OCI-M2 (cell line): ENCODE data around the gene ADCY1.
"Not testable (repeated sequence)": the region's sequence is repeated elsewhere in the genome, so short reads cannot be mapped to it uniquely, and the experiment has no call there.

ENCODE experiments used
- DNase-seq: peaks from one replicate; lab custom pipeline; 2025; ENCODE audit not compliant: unreplicated experiment; lab: John Stamatoyannopoulos, UW

ADCY1 gene

DNA sequence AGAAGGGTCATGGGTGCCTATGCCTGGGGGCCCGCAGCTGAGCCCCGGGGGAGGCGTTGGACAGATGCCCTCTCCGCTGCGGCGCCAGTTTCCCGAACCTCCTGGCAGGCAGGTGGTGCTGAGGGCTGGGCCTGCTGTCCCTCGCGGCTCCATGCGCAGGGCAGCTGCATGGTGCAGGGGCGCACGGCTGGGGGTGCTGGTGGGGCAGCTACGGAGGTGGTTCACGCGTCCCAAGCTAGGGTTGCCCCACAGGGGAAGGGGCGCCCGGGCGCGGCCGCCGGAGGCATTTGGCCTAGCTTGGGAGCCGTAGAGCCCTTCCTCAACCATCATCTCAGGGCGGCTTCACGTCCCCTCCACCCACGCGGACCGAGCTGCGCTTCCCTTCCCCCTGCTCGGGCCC lies 152.7 kb downstream of the ADCY1 start:
- DNase-seq = no peak

DNA sequence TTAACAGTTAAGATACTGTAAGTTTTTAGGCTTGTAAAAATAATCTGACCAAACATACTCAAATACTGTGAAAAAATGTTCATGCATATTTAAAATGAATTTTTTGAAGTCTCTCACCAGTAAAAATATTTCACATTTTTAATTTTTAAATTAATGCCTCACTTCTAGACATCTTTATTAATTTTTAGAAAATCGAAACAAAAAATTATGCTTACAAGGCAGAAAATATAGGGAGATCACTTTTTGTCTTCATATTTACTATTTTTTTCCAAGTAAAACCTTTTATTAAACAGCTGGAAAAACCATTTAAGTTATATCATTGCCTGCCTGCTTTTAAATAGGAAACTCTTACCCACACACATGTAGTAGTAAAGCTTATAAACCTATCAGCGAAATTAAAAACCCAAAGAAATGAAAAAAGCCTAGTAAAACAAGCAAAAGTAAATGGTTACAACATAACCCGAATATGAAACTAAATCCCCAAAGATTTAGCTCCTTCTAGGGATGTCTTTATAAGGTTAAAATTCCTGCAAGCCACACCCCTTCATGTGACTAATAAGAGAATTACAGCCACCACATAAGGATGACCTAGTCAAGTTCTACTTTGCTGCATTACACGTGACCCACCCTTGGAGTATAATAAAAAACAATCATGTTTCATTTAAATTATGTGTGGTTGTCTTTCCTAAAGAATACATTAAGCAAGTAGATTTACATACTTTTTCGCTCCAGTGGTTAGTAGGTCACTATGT lies 157.7 kb downstream of the ADCY1 start:
- not testable (repeated sequence) for DNase-seq

DNA sequence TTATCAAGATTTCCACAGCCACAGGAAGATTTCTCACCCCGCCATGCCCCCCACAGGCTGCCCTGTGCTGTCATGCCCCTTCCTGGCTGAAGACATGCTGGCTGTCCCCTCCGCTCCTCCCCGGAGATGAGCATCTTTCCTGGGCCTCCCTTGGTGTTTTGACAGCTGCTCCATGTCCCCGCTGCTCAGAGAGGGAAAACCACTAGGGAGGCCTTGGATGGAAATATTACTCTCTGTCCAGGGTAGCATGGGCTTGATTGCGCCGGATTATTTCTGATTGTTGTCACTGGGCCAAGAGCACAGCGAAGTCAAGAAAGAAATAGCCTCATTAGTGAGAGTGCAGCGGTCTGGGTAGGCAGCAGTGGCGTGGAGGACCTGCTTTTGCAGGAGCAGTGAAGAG lies 164.8 kb downstream of the ADCY1 start:
- not testable (repeated sequence) for DNase-seq

DNA sequence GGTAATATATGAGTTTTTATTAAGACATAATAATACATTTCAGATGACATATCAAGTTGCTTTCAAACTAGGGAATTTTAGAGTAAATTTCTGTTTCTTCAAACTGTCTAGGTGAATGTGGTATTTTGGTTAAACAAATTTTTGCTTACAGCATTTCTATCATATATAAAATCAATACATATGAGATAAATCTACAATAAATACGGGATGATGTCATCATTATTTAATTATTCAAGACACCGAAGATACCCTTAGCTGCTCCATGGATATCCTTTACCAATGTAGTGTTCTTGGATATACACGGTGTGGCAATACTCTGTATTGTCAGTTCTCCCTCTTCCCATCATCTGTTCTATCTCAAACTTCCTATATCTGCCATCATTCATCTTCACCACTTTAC lies 166.4 kb downstream of the ADCY1 start:
- not testable (repeated sequence) for DNase-seq

DNA sequence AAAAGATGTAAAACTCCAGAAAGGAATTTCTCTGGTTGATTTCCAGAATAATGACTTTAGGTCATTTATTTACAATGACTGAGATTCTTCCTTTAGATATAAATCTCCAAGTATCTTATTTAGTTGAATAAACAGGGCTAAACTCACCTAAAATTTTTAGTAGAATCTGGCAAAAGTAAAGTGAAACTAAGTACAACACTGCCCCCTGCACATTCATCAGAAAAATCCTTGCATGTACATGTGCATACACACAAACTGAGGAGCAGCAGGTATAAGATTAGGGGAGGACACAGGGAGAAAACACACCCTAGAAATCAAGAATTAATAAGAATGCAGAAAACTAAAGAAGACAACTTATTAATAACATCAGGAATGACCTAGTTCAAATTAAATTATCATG lies 174.8 kb downstream of the ADCY1 start:
- DNase-seq = not testable (repeated sequence)

DNA sequence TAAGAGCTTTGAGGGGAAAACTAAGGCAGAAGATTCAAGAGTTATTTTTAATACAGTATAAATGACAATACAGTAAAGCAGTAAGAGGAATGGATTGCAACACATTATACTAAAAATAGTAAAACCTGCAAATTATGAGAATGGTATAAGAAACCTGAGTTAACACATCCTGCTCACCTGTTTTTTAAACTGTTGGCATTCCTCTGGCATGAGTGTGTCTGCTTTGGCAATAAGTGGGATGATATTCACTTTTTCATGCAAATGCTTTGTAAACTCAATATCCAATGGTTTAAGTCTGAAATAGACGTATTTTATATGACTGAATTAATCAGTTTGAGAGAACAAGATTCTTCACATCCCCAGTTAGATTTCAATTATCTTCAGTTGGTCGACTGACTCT lies 177.2 kb downstream of the ADCY1 start:
- not testable (repeated sequence) for DNase-seq

DNA sequence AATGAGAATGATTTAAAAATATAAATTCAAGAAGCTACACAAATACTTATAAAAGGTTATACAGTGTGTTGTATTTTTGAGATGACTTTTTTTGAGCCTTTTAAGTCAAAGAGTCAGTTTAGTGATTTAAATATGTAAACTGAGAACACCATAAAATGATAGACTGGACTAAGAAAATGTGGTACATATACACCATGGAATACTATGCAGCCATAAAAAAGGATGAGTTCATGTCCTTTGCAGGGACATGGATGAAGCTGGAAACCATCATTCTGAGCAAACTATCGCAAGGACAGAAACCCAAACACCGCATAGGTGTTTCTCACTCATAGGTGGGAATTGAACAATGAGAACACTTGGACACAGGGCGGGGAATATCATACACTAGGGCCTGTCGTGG lies 182.2 kb downstream of the ADCY1 start:
- DNase-seq = not testable (repeated sequence)

DNA sequence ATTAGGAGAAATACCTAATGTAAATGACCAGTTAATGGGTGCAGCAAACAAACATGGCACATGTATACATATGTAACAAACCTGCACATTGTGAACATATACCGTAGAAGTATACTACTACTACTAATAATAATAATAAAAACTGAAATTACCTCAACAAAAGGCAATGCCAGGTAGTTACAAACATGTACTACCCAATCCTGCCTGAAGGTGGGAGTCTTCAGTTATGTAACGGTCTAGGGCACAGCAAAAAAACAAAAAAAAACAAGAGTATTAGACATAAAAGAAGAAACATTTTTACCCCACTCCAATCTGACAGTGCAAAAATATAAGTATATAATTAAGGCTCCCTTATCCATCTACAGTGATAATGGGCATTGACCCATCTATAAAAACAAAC lies 182.6 kb downstream of the ADCY1 start:
- not testable (repeated sequence) for DNase-seq

DNA sequence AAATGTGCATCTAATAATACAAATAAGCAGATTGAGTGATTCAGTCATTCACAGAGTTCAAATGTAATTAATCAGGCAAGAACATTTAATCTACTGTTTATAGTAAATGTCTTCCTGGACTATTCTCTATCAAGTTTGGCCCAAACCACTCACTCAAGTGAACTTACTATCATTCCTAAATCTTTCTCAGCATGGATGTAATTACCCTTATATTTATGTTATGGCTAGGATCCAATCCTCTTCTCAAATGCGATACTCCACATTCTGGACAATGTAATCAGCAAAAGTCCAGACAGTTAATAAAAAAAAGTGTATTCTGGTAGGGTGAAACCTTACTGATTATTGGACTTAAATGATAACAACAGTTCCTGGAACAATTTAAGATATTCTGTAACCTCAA lies 185.3 kb downstream of the ADCY1 start:
- DNase-seq = not testable (repeated sequence)

DNA sequence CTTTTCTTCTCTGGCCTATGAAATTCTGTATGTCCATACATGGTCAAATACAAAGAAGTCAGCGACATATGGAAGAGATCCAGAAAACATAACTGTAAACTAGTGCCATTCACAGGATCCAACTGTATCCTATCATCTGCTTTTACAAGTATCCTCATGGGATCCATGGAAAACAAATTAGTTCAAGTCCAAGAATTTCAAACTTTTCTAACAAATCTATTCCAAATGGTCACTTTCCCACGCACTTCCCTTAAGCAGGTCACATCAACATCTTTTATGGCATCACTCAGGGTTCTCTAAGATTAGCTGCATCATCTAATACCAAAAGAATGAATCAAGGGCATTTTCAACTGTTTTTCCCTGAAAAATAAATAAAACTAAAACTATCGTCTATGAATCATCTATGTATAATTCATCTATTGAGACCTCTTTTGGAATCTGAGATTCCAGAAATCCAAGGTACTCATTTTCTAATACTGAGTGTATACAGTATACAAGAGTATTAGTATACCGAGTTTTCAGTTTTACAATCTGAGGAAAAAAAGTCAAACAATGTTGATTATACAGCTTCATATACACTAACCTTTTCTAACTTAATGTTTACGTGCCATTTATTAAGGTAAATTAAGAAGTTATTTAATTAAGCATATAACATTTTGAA lies 187.5 kb downstream of the ADCY1 start:
- DNase-seq = not testable (repeated sequence)

DNA sequence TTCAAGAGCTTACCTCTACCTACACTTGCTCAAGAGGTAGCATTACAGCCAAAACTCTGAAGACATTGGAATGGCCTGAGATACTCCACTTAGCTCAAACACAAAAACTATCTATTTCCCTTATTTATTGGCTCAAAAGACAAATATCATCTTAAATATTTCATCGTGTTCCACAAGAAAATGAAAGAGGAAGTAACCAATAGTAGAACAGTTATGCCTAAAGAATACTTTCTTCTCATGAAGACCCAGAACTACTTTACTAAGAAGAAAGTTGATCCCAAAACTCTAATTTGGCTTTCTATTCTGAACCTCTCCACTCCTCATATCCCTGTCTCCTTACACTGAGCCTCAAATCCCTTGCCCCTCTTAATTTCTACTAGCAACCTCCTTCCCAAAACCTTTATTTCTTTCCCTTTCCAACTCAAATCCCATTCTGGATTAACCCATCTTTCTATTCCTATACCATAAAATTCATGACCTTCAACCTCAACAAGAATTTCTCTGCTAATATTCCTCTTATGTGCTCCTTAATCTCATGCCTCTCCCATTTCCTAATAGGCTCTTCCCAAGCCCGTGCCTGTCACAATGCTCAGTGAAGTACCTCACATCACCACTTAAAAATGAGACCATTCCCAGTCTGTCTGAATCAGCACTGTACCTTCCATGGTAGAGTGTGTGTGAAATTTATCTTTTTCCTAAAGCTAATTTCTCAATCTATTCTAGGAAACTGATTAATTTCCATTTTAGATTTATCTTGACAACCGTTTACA lies 188.2 kb downstream of the ADCY1 start:
- not testable (repeated sequence) for DNase-seq

DNA sequence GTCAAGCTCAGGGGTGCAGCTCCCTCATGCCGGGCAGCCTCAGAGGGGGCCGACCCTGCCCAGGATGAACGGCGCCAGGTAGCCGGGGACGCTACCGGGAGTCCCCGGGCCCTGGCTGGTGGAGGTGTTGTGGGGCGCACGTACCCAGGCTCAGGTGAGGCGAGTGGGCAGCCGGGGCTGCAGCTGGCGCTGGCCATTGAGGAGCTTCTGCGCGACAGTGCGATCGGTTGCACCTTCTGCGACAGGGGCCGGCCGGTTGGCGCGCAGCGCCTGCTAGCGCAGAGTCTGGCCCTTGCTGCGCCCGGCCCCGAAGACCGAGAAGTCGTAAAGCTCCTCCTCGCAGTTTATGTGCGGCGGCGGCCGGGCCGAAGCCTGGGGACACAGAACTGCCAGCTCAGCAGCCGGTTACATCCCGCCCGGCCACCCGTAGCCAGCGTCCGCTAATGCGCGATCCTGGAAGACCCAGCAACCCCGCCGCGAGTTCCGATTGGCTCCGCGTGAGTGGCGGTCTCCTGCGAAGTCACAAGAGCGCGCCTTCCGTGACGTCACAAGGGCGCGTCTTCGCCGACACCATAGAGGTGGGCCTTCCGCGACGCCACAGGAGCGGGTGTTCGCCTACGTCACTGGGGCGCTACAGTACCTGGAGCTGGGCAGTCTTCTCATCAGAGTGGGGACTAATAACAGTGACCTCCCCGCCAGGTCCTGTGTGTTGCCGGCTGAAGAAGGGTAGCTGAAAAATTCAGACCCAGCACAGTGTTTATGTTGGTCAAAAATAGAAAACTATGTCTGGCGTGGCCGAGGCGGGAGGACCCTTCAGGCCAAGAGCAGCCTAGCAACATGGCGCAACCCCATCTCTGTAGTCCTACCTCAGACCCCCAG lies 194.6 kb downstream of the ADCY1 start:
- DNase-seq = peak; percentile 61

DNA sequence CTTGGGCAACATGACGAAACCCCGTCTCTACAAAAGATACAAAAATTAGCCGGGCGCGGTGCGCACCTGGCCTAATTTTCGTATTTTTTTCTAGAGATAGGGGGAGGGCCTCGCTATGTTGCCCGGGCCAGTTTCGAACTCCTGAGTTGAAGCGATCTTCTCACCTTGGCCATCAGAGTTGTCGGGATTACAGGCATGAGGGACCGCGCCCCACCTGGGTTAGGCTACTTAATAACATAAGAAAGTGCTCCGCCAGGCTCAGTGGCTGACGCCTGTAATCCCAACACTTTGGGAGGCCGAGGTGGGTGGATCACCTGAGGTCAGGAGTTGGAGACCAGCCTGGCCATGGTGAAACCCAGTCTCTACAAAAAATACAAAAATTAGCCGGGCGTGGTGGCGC lies 195.5 kb downstream of the ADCY1 start:
- DNase-seq = not testable (repeated sequence)
